ENCODE results near the gene EXOSC9.

DNA sequence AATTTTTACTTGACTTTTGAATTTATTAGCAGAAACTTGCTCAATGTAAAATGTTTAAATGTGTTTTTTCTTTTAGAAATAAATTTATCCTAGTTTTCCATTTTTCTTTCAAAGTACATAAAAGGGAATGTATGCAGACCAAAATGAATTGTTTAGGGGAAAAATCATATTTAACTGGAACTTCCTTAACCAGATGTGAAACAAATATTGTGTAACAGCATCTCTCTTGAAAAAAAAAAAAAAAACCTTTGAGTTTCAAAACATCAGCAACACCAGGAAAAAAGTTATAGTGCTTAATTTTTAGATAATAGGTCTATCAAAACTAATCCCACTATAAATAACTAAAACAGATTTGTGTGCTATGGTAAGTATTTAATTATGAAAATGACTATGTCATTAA is 37.0 kb downstream of the EXOSC9 start:
- TF ChIP-seq CTCF (IDR thresholded peaks at IDR 0.05) (no peak), POLR2A (IDR thresholded peaks at IDR 0.05) (no peak), POLR2AphosphoS5 (IDR thresholded peaks at IDR 0.05; ENCODE audit: insufficient read depth in 1 of 2, low read depth in 1 of 2) (no peak)
